Fibroblast of skin of left biceps (primary cell): ENCODE measurements around the gene KNCN.

Experiments
- DNase-seq, 2 experiments: peaks; one replicate each; pipeline ENCODE4 v3.0.0-alpha.2; 2013; ENCODE audit warnings: low read depth in 2 of 2

KNCN gene

DNA sequence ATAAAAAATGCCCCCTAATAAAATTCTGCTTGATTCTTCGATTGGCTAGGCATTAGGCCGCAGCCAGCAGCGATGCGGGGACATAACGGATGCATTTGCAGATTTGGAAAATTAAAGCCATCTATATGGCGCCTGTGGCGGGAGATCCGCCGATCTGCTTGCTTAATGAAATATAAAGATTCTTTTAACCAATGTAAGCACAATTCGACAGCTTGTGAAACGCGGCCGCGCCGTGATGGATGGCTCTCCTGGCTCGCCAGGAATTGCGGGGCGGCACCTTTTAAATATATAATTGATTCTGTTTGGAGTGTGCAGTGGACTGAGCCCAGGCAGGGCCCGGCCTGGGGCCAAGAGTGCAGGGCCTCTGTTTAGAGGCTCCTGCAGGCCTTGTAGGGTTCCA lies 53.8 kb downstream of the KNCN start:
- no peak for DNase-seq

DNA sequence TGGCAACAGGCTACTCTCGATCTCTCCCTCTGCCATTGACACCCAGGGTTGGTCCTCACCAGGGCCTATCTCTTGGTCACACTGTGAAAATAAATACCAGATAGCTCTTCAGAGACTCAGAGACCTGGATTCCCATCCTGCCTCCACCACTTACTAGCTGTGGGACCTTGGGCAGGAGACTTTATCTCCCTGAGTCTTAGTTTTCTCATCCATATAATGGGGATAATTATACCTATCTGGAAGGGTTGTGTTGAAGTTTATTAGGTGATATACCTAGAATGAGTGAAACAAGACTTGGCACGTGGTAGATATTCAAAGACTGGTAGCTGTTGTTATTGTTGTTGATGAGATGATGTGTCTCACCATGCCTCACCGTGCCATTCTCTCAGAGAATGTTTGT lies 54.4 kb downstream of the KNCN start:
- DNase-seq = no peak

DNA sequence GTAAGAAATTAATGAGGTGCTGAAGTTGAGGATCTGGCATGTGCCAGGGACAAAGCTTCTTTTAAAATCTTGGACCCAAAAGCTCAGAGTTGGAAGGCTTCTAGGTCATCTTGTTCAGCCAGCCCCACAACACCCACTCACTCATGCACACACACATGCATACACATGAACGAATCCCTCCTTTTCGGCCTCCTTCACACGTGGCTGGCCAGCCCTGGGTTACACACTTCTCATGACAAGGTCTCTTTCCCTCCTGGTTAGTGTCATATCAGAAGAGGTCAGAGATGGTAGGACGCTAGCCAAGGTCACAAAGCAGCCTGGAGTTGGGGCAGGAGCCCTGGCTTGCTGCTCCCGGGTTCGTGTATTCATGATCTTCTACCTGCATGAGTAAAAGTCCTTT lies 54.9 kb downstream of the KNCN start:
- no peak for DNase-seq

DNA sequence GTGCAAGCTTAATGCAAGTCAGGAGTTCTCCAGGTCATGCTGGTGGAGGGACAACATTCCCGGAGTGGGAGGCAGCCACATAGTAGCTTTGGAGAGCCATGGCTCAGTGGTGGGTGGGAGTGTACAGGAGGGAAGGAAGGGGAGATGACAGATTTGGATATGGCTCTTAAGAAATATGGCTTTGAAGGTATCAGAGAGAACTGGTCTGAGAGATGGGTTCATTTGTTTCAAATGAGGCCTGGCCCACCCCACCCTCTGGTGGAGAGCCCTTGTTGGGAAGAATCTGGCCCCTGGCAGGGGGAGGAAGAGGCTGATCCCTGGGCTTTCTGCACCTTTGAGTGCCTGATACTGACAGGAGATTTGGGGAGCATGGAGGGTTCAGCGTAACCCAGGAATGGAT lies 55.7 kb downstream of the KNCN start:
- DNase-seq = no peak
